Measurements from ENCODE around the gene PCP2. TPM values are rescaled to one million over a fixed set of nuclear protein-coding genes. Genes with fewer than 3 reads are reported as not detected.

Gene PCP2
- total RNA-seq, 4 donors from 2014 or later, result 4.1 to 14.2 TPM; not detected in 2

GRCh38 chr19:7625763-7626372 lies 7.7 kb downstream of the PCP2 start:
- in situ Hi-C loops (cut with MboI; ENCODE audit: low pct_ligation_motif_present in 1 of 4, low pct_unique_long_range_greater_than_20kb in 1 of 4, low sequenced_read_pairs in 3 of 4) (no loop called here), intact Hi-C loops (cut with DNase I; ENCODE audit: low total_unique reads) (loop anchor here (10.0 kb wide), 1 partner anchor 1201 kb away; the partner anchor contains the start of gene KHSRP)
- WGBS, 2 donors (ENCODE audit: low coverage in 1 of 2), result 90 to 95% methylated on average over 2 to 34 of the region's 34 CpGs
- H3K4me1 ChIP-seq, result peaks cover 14 to 25% (median 23%) of the 10 kb centered on the region in 4 donors
- peaks cover 0 to 15% (median 0%) of the 10 kb centered on the region in 4 donors for H3K36me3 ChIP-seq
- no peak overlapping the region for H3K27ac ChIP-seq
- H3K9me3 ChIP-seq, result no peaks in the 10 kb centered on the region
- H3K27me3 ChIP-seq, result no peaks in the 10 kb centered on the region
- H3K4me3 ChIP-seq, result no peak overlapping the region
- no peak for TF ChIP-seq POLR2A (IDR thresholded peaks at IDR 0.05)
- no peak for TF ChIP-seq POLR2AphosphoS5 (IDR thresholded peaks at IDR 0.05)
- DNase-seq, result no peak

- no peaks in the 10 kb centered on the region for H3K9me3 ChIP-seq
- H3K27me3 ChIP-seq, result no peaks in the 10 kb centered on the region
- 92 to 93% methylated on average over 3 to 17 of the region's 17 CpGs for WGBS, 2 donors (ENCODE audit: low coverage in 1 of 2)
- peaks cover 7 to 18% (median 16%) of the 10 kb centered on the region in 4 donors for H3K4me1 ChIP-seq
- intact Hi-C loops (cut with DNase I; ENCODE audit: low total_unique reads) (loop anchor here (10.0 kb wide), 1 partner anchor 1200 kb away; the partner anchor contains the start of gene KHSRP), in situ Hi-C loops (cut with MboI; ENCODE audit: low pct_ligation_motif_present in 1 of 4, low pct_unique_long_range_greater_than_20kb in 1 of 4, low sequenced_read_pairs in 3 of 4) (no loop called here)
- no peak for TF ChIP-seq POLR2AphosphoS5 (IDR thresholded peaks at IDR 0.05)
- TF ChIP-seq CTCF (IDR thresholded peaks at IDR 0.05), result no peak
- no peak for TF ChIP-seq EP300 (IDR thresholded peaks at IDR 0.05; ENCODE audit: low read depth)
- TF ChIP-seq POLR2A (IDR thresholded peaks at IDR 0.05), result no peak
- H3K27ac ChIP-seq, result no peak overlapping the region
- DNase-seq, result no peak
- no peak overlapping the region for H3K4me3 ChIP-seq
- peaks cover 0 to 24% (median 0%) of the 10 kb centered on the region in 4 donors for H3K36me3 ChIP-seq
Observed at GRCh38 chr19:7624810-7625209, 8.7 kb downstream of the PCP2 start.

GRCh38 chr19:7623725-7624603 lies 9.6 kb downstream of the PCP2 start:
- no peak for DNase-seq
- WGBS, 2 donors (ENCODE audit: low coverage in 1 of 2), result 92% methylated on average over 28 of the region's 39 CpGs; no CpG with 5 or more reads in 1 of the 2 donors
- intact Hi-C loops (cut with DNase I; ENCODE audit: low total_unique reads), result loop anchor here (10.0 kb wide), 1 partner anchor 1199 kb away; the partner anchor contains the start of gene KHSRP
- Histone ChIP-seq H3K27ac (no peak overlapping the region), H3K36me3 (peaks cover 0 to 24% (median 0%) of the 10 kb centered on the region in 4 donors), H3K4me1 (peaks cover 7 to 27% (median 22%) of the 10 kb centered on the region in 4 donors), H3K9me3 (no peaks in the 10 kb centered on the region), H3K4me3 (no peak overlapping the region), H3K27me3 (no peaks in the 10 kb centered on the region)
- TF ChIP-seq CTCF (IDR thresholded peaks at IDR 0.05) (no peak), EP300 (IDR thresholded peaks at IDR 0.05; ENCODE audit: low read depth) (no peak), POLR2A (IDR thresholded peaks at IDR 0.05) (no peak), POLR2AphosphoS5 (IDR thresholded peaks at IDR 0.05) (no peak)
- in situ Hi-C loops (cut with MboI; ENCODE audit: low pct_ligation_motif_present in 1 of 4, low pct_unique_long_range_greater_than_20kb in 1 of 4, low sequenced_read_pairs in 3 of 4), result no loop called here

- Histone ChIP-seq H3K4me1 (peaks cover 9 to 27% (median 21%) of the 10 kb centered on the region in 4 donors), H3K36me3 (peaks cover 0 to 24% (median 0%) of the 10 kb centered on the region in 4 donors), H3K4me3 (no peak overlapping the region), H3K27me3 (no peaks in the 10 kb centered on the region), H3K27ac (no peak overlapping the region), H3K9me3 (no peaks in the 10 kb centered on the region)
- no peak for DNase-seq
- intact Hi-C loops (cut with DNase I; ENCODE audit: low total_unique reads) (loop anchor here (10.0 kb wide), 1 partner anchor 1198 kb away; the partner anchor contains the start of gene KHSRP), in situ Hi-C loops (cut with MboI; ENCODE audit: low pct_ligation_motif_present in 1 of 4, low pct_unique_long_range_greater_than_20kb in 1 of 4, low sequenced_read_pairs in 3 of 4) (no loop called here)
- WGBS, 2 donors (ENCODE audit: low coverage in 1 of 2), result 86% methylated on average over 4 to 16 of the region's 16 CpGs
- no peak for TF ChIP-seq CTCF (IDR thresholded peaks at IDR 0.05)
- TF ChIP-seq POLR2A (IDR thresholded peaks at IDR 0.05), result no peak
- TF ChIP-seq POLR2AphosphoS5 (IDR thresholded peaks at IDR 0.05), result no peak
Observed at GRCh38 chr19:7622933-7623685, 10.4 kb downstream of the PCP2 start.

Data from transverse colon (tissue), 4 donors.